Activated CD4-positive, alpha-beta T cell treated with anti-CD3 and anti-CD28 coated beads for 36 hours (primary cell): ENCODE measurements around the gene MDK. TPM values are rescaled to one million over a fixed set of nuclear protein-coding genes. Genes with fewer than 3 reads are reported as not detected.

ENCODE experiments used
- ATAC-seq: fragments of 200-7000 bp; cut with Tn5 transposase; one replicate; pipeline ENCODE4 v1.10.0; 2021; ENCODE audit warnings: mild to moderate bottlenecking, moderate library complexity
- CTCF ChIA-PET: fragments of 350-600 bp; sonication (Branson Sonifier 250); formaldehyde crosslinking; loops from one replicate; lab custom pipeline; 2021; ENCODE audit warnings: antibody characterized with exemption; lab: Charles Lee
- POLR2A ChIA-PET: fragments of 350-600 bp; sonication (Branson Sonifier 250); formaldehyde crosslinking; loops from one replicate; lab custom pipeline; 2021; ENCODE audit warnings: antibody characterized with exemption, inconsistent platforms; lab: Charles Lee
- DNase-seq: peaks from one replicate; pipeline ENCODE4 v3.0.0-alpha.2; 2020
- H3K27ac Mint-ChIP-seq: one replicate; pipeline ENCODE4 v1.8.0; 2021; ENCODE audit warnings: mixed read lengths
- H3K27me3 Mint-ChIP-seq: one replicate; pipeline ENCODE4 v1.8.0; 2021; ENCODE audit warnings: mixed read lengths
- H3K36me3 Mint-ChIP-seq: one replicate; pipeline ENCODE4 v1.8.0; 2021; ENCODE audit warnings: low read depth, mixed read lengths
- H3K4me1 Mint-ChIP-seq: one replicate; pipeline ENCODE4 v1.8.0; 2021; ENCODE audit warnings: mixed read lengths
- H3K4me3 Mint-ChIP-seq: one replicate; pipeline ENCODE4 v1.8.0; 2021; ENCODE audit warnings: mild to moderate bottlenecking, moderate library complexity, mixed read lengths
- H3K9me3 Mint-ChIP-seq: one replicate; pipeline ENCODE4 v1.8.0; 2021; ENCODE audit warnings: low read depth, mixed read lengths
- intact Hi-C, 2 experiments: fragments of 100-400 bp; cut with DNase I in 1 of 2; cut with micrococcal nuclease in 1 of 2; formaldehyde crosslinking; loops; one replicate each; pipeline versions ENCODE4 v1.14.2 to v1.15.1; 2022 to 2024; cut with DNase I, micrococcal nuclease
- microRNA-seq: library from miRNA; unstranded; fragments of <30 nt; microRNA quantifications from one replicate; pipeline ENCODE4 v1.2.0, GENCODE V29; 2021; ENCODE audit warnings: borderline replicate concordance
- total RNA-seq, 2 experiments: library from RNA; stranded (reverse); gene quantifications; one replicate each; pipeline ENCODE4 v1.2.3, GENCODE V29; 2021

MDK gene
- total RNA-seq, 2 experiments from 2014 or later: 3.0 to 6.7 TPM

DNA sequence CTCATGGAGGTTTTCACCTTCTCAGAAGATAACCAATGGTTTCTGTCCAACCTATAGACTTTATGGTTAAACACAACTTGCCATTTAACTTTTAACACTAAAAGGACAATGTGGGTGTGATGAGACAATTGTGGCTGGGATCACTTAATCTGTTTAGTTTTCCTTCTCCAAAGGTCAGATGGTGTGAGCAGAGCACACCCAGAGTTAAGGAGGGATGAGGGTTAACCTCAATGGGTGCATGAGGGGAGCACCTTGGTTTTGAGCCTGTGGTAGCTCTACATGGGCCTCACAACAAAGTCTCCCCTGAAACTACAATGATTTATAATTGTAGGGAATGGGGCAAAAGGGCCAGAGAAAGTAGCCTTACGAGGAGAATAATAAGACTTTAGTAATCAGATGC, 39.0 kb downstream of the MDK start:
- H3K4me1 Mint-ChIP-seq: peaks cover 3% of the 10 kb centered on the region
- ChIA-PET POLR2A (no interaction called here), CTCF (no interaction called here)
- no peak overlapping the region for H3K4me3 Mint-ChIP-seq
- no peak overlapping the region for H3K27ac Mint-ChIP-seq
- H3K9me3 Mint-ChIP-seq: no peaks in the 10 kb centered on the region
- H3K36me3 Mint-ChIP-seq: peaks cover 26% of the 10 kb centered on the region
- intact Hi-C loops: no loop called here
- DNase-seq (no peak), ATAC-seq (no peak)
- no peaks in the 10 kb centered on the region for H3K27me3 Mint-ChIP-seq

DNA sequence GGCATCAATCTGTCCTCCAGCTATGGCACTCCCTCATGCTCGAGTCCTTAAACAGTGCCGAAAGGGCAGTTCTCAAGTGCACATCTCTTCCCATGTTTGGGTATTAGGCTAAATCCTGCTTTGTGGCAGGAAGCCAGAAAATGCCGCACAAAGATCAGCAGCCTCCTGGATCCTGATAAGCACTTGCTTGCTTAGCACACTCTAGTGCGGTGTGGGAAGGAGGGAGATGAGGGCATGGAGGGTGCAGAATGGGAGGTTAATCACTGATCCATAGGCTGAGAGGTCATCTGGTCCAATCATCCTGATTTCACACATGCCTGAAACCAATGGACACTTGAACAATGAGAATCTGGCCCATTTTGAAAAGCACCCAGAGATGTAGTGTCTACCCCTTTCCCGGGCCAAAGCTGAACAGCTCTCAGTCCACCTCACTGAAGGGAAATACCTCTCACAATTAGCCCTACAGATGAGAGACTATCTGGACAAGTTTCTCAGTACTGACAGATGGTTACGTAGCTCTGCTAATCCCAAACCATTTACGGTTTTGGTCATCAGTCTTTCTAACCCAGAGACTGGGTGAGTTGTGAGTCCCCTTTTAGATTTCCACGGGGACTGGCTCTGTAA, 39.9 kb downstream of the MDK start:
- intact Hi-C loops: no loop called here
- no peaks in the 10 kb centered on the region for H3K4me1 Mint-ChIP-seq
- H3K36me3 Mint-ChIP-seq: peaks cover 21% of the 10 kb centered on the region
- DNase-seq: no peak
- no peaks in the 10 kb centered on the region for H3K9me3 Mint-ChIP-seq
- H3K4me3 Mint-ChIP-seq: no peak overlapping the region
- CTCF ChIA-PET: no interaction called here
- POLR2A ChIA-PET: no interaction called here
- H3K27me3 Mint-ChIP-seq: no peaks in the 10 kb centered on the region
- no peak overlapping the region for H3K27ac Mint-ChIP-seq
- no peak for ATAC-seq

DNA sequence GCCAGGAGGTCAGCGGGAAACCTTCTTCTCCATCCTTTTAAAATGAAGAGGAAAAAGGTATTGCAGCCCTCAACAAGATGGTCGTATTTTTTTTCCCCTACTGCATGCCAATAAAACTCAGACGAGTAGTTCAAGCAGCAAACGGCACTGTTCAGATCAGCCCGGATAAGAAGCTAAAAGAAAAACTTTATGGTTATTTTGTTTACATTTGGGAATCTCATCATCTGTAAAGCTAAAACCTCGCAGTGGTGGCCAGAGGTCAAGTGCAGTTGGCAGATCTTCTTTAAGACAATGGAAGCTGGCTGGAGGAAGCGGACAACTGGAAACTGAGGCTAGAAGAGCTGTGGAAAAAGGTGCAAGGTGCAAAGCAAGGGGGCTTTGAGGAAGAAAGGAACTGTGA, 41.1 kb downstream of the MDK start:
- H3K9me3 Mint-ChIP-seq: no peaks in the 10 kb centered on the region
- ChIA-PET CTCF (no interaction called here), POLR2A (no interaction called here)
- ATAC-seq: no peak
- no peaks in the 10 kb centered on the region for H3K4me1 Mint-ChIP-seq
- no peak for DNase-seq
- no peak overlapping the region for H3K27ac Mint-ChIP-seq
- intact Hi-C loops: no loop called here
- no peaks in the 10 kb centered on the region for H3K27me3 Mint-ChIP-seq
- H3K4me3 Mint-ChIP-seq: no peak overlapping the region
- H3K36me3 Mint-ChIP-seq: peaks cover 18% of the 10 kb centered on the region

DNA sequence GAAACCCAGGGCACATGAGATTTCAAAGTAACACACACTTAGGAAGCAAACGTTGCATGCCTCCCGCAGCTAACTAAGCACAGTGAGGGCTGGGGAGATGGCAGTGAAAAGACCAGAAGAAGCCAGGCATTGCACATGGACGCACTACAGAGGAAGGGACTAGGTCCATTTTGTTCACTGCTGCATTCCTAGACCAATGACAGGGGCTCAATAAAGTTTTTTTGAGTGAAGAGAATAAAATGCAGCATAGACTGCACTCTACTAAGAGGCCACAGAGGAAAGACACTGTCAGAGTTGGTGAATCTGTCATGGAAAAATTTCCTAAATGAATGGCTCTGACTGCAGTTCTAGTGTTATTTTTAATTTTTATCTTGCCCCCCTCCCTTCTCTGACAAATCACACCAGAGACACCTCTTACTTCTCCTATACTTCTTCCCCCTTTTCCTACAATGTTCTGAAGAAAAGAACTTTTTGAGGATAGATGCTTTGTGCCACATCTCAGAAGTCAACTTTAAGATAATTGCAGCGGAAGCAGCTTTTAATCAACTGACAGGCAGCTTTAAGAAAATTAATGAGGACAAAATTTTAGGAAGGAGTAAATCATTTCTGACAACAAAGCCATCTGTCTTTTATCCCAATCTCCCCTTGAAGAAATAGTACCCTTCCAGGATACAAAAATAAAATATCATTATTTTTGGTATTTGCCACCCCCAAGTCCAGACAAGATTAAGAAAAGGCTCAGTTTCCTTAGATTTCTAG, 44.9 kb downstream of the MDK start:
- Mint-ChIP-seq H3K36me3 (peaks cover 24% of the 10 kb centered on the region), H3K27me3 (no peaks in the 10 kb centered on the region), H3K27ac (no peak overlapping the region), H3K4me3 (no peak overlapping the region), H3K9me3 (no peaks in the 10 kb centered on the region), H3K4me1 (no peaks in the 10 kb centered on the region)
- ChIA-PET POLR2A (no interaction called here), CTCF (no interaction called here)
- DNase-seq (no peak), ATAC-seq (no peak)
- intact Hi-C loops: no loop called here

DNA sequence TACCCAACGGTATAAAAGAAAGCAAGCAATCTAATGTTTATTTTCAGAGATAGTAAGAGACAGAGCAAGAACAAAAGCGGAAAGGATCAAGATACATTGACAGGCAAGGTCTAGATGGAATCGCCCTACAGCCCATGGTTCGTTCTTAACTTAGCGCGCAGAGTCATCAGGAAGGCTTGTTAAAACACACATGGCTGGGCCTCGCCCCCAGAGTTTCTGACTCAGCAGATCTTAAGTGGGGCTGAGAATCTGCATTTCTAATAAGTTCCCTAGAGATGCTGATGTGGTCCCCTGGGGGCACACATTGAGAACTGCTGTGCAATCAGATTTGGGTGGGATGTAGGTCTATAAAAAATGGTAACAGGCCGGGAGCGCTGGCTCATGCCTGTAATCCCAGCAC, 45.9 kb downstream of the MDK start:
- ATAC-seq: no peak
- Mint-ChIP-seq H3K27me3 (no peaks in the 10 kb centered on the region), H3K4me3 (no peak overlapping the region), H3K27ac (no peak overlapping the region), H3K36me3 (peaks cover 29% of the 10 kb centered on the region), H3K9me3 (no peaks in the 10 kb centered on the region), H3K4me1 (no peaks in the 10 kb centered on the region)
- intact Hi-C loops: no loop called here
- ChIA-PET CTCF (no interaction called here), POLR2A (interaction anchor here (0.6 kb wide), 1 partner anchor 242 kb away, joined by 3 read pairs; no protein-coding TSS in a partner anchor)
- no peak for DNase-seq

DNA sequence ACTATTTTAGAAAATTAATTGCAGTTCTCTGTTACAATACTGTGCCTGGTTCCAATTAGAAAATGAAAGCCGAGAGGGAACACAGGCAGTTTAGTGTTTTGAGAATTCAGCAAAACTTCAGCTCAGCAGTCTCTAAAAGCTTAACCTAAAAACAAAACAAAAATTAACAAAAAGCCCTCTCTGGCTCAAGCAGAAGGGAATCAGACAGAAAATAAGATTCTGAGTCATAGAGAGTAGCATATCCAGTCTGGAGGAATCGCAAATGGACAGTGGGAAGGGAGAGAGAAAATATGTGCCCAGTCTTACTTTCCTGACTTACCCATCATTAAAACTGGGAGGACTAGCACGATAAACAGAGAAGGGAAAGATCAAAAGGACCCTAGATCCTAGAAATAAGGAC, 48.2 kb downstream of the MDK start:
- Mint-ChIP-seq H3K4me1 (no peaks in the 10 kb centered on the region), H3K4me3 (no peak overlapping the region), H3K36me3 (peaks cover 37% of the 10 kb centered on the region), H3K27ac (no peak overlapping the region), H3K9me3 (no peaks in the 10 kb centered on the region), H3K27me3 (no peaks in the 10 kb centered on the region)
- DNase-seq (no peak), ATAC-seq (no peak)
- POLR2A ChIA-PET: no interaction called here
- intact Hi-C loops: no loop called here
- CTCF ChIA-PET: interaction anchor here (0.7 to 0.8 kb wide), 2 partner anchors 13 to 29 kb away, joined by 3 read pairs; no protein-coding TSS in a partner anchor

DNA sequence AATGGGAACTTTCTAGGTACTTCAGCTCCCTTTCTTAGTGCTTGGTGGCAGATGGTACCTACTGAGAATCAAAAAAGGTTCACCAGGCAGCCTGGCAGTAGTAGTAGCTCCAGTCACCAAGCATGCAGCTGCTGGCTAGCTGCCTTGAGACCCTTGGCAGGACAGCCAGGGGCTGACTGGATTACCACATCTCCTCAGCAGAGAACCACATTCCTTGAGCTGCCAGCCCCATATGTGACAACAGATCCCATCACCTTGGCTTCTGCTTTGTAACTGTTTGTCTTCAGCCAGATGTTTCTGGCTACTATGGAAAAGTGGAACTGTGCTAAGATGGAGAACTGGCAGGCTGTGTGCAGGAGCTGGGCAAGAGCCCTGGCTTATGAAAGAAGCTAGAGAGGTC, 49.7 kb downstream of the MDK start:
- no peak overlapping the region for H3K4me3 Mint-ChIP-seq
- no peaks in the 10 kb centered on the region for H3K27me3 Mint-ChIP-seq
- intact Hi-C loops: no loop called here
- ChIA-PET CTCF (interaction anchor here (0.6 kb wide), 1 partner anchor 182 kb away, joined by 3 read pairs; no protein-coding TSS in a partner anchor), POLR2A (interaction anchor here (0.6 kb wide), 1 partner anchor 100 kb away, joined by 3 read pairs; no protein-coding TSS in a partner anchor)
- no peaks in the 10 kb centered on the region for H3K4me1 Mint-ChIP-seq
- DNase-seq: no peak
- ATAC-seq: no peak
- H3K36me3 Mint-ChIP-seq: peaks cover 43% of the 10 kb centered on the region
- H3K27ac Mint-ChIP-seq: no peak overlapping the region
- no peaks in the 10 kb centered on the region for H3K9me3 Mint-ChIP-seq

Small RNA genes within 50 kb of the gene (microRNA-seq; reads per million reads assigned to microRNA genes)
- gene MIR4688: 1.1 reads per million

Other genes with a start within 250 kb of the MDK start
- under 1 TPM in 1 of 2 experiments, not detected in 1; 0.19 TPM for gene CREB3L1, start 104.0 kb upstream of the MDK start, total RNA-seq
- gene DGKZ, start 34.2 kb upstream of the MDK start, total RNA-seq: 100 to 1,000 TPM in 1 of 2 experiments, 10 to 100 TPM in 1; 87.6 to 101 TPM
- gene CHRM4, start 10.1 kb downstream of the MDK start, total RNA-seq: under 1 TPM in 1 of 2 experiments, not detected in 1; 0.19 TPM
- gene AMBRA1, start 212.4 kb downstream of the MDK start, total RNA-seq: 10 to 100 TPM; 24.8 to 26.4 TPM
- 1 to 10 TPM; 2.3 to 2.7 TPM for gene HARBI1, start 235.6 kb downstream of the MDK start, total RNA-seq
- 10 to 100 TPM; 39.4 to 56.4 TPM for gene ATG13, start 235.9 kb downstream of the MDK start, total RNA-seq